CD14-positive monocyte (primary cell): Measurements from ENCODE around the gene CALCOCO2. TPM values are rescaled to one million over a fixed set of nuclear protein-coding genes. Genes with fewer than 3 reads are reported as not detected.

ENCODE experiments used
- DNase-seq, 3 donors: peaks; one replicate each; pipeline ENCODE4 v3.0.0-alpha.2; 2011 to 2022
- H2AFZ ChIP-seq: 2 replicates; pipeline ENCODE4 v1.6.0; 2012; ENCODE audit warnings: mild to moderate bottlenecking, low read depth, low read length, inconsistent platforms; ENCODE audit not compliant: insufficient read depth, poor library complexity, severe bottlenecking
- H3K27ac ChIP-seq, 2 donors: 1 replicate in 1 of 2; 2 replicates in 1 of 2; pipeline ENCODE4 v1.5.1; 2012 to 2013; ENCODE audit warnings: low read length in 2 of 2, control low read depth in 1 of 2, inconsistent platforms in 1 of 2, low read depth in 1 of 2, mild to moderate bottlenecking in 1 of 2
- H3K27me3 ChIP-seq, 2 donors: one replicate each; pipeline versions ENCODE4 v1.6.0 to v1.6.1; 2011 to 2013; ENCODE audit warnings: low read length in 2 of 2; ENCODE audit not compliant: control insufficient read depth in 2 of 2, insufficient read depth in 2 of 2
- H3K36me3 ChIP-seq, 2 donors: replicated peaks in 1 of 2; 1 replicate in 1 of 2; 2 replicates in 1 of 2; pipeline versions ENCODE4 v1.5.1 to v1.6.1; 2012 to 2013; ENCODE audit warnings: low read length in 2 of 2, control low read depth in 1 of 2, inconsistent platforms in 1 of 2, mild to moderate bottlenecking in 1 of 2; ENCODE audit not compliant: insufficient read depth in 2 of 2, control insufficient read depth in 1 of 2
- H3K4me1 ChIP-seq, 2 donors: 1 replicate in 1 of 2; 2 replicates in 1 of 2; pipeline versions ENCODE4 v1.5.1 to v1.6.1; 2012 to 2013; ENCODE audit warnings: low read length in 2 of 2, control low read depth in 1 of 2, inconsistent platforms in 1 of 2, mild to moderate bottlenecking in 1 of 2, moderate library complexity in 1 of 2; ENCODE audit not compliant: insufficient read depth in 2 of 2, control insufficient read depth in 1 of 2
- H3K4me2 ChIP-seq: replicated peaks from 2 replicates; pipeline ENCODE3; 2012; ENCODE audit warnings: low read length, moderate library complexity, mild to moderate bottlenecking; ENCODE audit not compliant: poor library complexity, severe bottlenecking; ENCODE audit errors: extremely low read depth
- H3K4me3 ChIP-seq, 3 experiments: fragments of 200-600 bp in 1 of 3; sonication (generic) in 1 of 3; replicated peaks in 1 of 3; 1 replicate in 2 of 3; 2 replicates in 1 of 3; pipeline ENCODE4 v1.5.1; 2011 to 2013; ENCODE audit warnings: low read length in 3 of 3, mild to moderate bottlenecking in 3 of 3, control low read depth in 2 of 3, low read depth in 2 of 3, inconsistent platforms in 1 of 3, moderate library complexity in 1 of 3
- H3K79me2 ChIP-seq: 2 replicates; pipeline ENCODE4 v1.6.0; 2012; ENCODE audit warnings: mild to moderate bottlenecking, control low read depth, inconsistent platforms, low read length, moderate library complexity; ENCODE audit not compliant: insufficient read depth
- H3K9ac ChIP-seq: 2 replicates; pipeline ENCODE4 v1.6.0; 2017; ENCODE audit warnings: low read length, mild to moderate bottlenecking; ENCODE audit not compliant: insufficient read depth, poor library complexity, severe bottlenecking
- H3K9me3 ChIP-seq, 2 donors: replicated peaks in 1 of 2; 1 replicate in 1 of 2; 2 replicates in 1 of 2; pipeline versions ENCODE4 v1.5.1 to v1.6.1; 2012 to 2013; ENCODE audit warnings: low read length in 2 of 2, control low read depth in 1 of 2; ENCODE audit not compliant: control insufficient read depth in 1 of 2, insufficient read depth in 1 of 2
- H4K20me1 ChIP-seq: 2 replicates; pipeline ENCODE4 v1.6.0; 2012; ENCODE audit warnings: mild to moderate bottlenecking, low read length, control low read depth, moderate library complexity; ENCODE audit not compliant: insufficient read depth
- H3K27ac Mint-ChIP-seq, 7 donors: one replicate each; pipeline ENCODE4 v1.8.0; 2020; ENCODE audit warnings: mild to moderate bottlenecking in 7 of 7, mixed read lengths in 7 of 7, moderate library complexity in 6 of 7, inconsistent platforms in 2 of 7
- H3K27me3 Mint-ChIP-seq, 3 donors: one replicate each; pipeline ENCODE4 v1.8.0; 2021 to 2022; ENCODE audit warnings: low read depth in 3 of 3, mild to moderate bottlenecking in 3 of 3, mixed read lengths in 3 of 3, moderate library complexity in 3 of 3, inconsistent platforms in 1 of 3
- H3K36me3 Mint-ChIP-seq, 2 donors: one replicate each; pipeline ENCODE4 v1.8.0; 2020; ENCODE audit warnings: mixed read lengths in 2 of 2, inconsistent platforms in 1 of 2, mild to moderate bottlenecking in 1 of 2
- H3K4me1 Mint-ChIP-seq: one replicate; pipeline ENCODE4 v1.8.0; 2020; ENCODE audit warnings: mild to moderate bottlenecking, mixed read lengths
- H3K4me3 Mint-ChIP-seq, 2 donors: one replicate each; pipeline ENCODE4 v1.8.0; 2020; ENCODE audit warnings: mild to moderate bottlenecking in 2 of 2, mixed read lengths in 2 of 2, moderate library complexity in 1 of 2
- H3K9me3 Mint-ChIP-seq, 7 donors: one replicate each; pipeline ENCODE4 v1.8.0; 2020 to 2022; ENCODE audit warnings: mixed read lengths in 7 of 7, mild to moderate bottlenecking in 6 of 7, moderate library complexity in 6 of 7, inconsistent platforms in 2 of 7
- WGBS: methylation state at CpG from one replicate; pipeline ENCODE4 v1.1.5; 2013; ENCODE audit warnings: missing lambda C conversion rate; ENCODE audit not compliant: insufficient coverage; 5-methylcytosine and 5-hydroxymethylcytosine counted together
- intact Hi-C, 2 donors: fragments of 100-400 bp; cut with micrococcal nuclease; formaldehyde crosslinking; loops; one replicate each; pipeline versions ENCODE4 v1.15.0 to v1.15.1; 2023
- polyA plus RNA-seq, 3 donors: library from polyadenylated mRNA; depleted of rRNA in 1 of 3; unstranded in 2 of 3; stranded (reverse) in 1 of 3; fragments of 300-500 nt in 2 of 3; fragments of >200 nt in 1 of 3; fragmentation: Illumina TruSeq in 2 of 3; gene quantifications; 1 replicate in 2 of 3; 2 replicates in 1 of 3; pipeline ENCODE4 v1.2.3, GENCODE V29; 2012 to 2021
- TF ChIP-seq, protein P1 (sequence below): fragments of 200-600 bp; IDR thresholded peaks from one replicate; pipeline ENCODE4 v1.8.0; 2022; ENCODE audit warnings: antibody characterized with exemption, mild to moderate bottlenecking

Gene CALCOCO2
- polyA plus RNA-seq, 3 donors, result 87.5 to 280 (median 214) TPM

DNA sequence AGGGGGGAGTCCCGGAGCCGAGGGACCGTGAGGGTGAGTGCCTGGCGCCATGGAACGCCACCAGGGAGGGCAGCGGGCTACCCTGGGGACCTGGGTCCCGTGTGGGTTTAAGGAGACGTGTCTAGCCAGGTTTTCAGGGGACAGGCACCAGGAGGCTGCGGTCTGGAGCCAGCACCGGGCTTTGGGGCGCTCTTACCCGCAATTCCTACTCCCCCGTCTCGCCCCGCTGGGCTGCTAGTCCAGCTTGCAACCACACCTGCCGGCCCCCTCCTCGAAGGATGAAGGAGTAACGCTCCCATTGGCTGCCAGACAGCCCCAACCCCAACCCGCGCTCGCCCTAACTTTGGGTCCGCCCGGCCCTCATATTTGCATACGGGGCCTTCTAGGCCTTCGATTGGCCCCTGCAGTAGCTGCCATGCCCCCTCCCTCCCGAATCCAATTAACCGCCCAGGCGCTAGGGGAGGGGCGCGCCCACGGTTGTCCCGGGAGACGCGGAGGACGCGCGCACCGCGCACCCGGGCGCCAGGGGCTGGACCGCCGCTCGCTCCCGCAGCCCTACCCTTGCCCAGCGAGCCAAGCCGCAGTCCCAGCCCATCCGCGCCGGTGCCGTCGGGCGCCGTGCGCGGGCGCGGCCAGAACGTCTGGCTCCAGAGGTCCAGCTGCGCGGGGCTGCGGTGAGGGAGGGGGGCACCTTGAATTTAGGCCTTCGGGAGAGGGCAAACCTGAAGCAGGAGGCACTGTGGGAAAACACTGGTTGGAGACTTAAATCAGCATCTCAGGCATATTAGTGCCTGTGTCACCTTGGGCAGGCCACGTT lies 13.9 kb upstream of the CALCOCO2 start, which contains the start of gene TTLL6:
Gene TTLL6, minus strand, starts transcription at position 456 of the 817 bp plus-strand sequence. Its CDS starts 157 bp downstream, at position 299.
- no peaks in the 10 kb centered on the region for H3K36me3 ChIP-seq
- TF ChIP-seq, protein P1, sequence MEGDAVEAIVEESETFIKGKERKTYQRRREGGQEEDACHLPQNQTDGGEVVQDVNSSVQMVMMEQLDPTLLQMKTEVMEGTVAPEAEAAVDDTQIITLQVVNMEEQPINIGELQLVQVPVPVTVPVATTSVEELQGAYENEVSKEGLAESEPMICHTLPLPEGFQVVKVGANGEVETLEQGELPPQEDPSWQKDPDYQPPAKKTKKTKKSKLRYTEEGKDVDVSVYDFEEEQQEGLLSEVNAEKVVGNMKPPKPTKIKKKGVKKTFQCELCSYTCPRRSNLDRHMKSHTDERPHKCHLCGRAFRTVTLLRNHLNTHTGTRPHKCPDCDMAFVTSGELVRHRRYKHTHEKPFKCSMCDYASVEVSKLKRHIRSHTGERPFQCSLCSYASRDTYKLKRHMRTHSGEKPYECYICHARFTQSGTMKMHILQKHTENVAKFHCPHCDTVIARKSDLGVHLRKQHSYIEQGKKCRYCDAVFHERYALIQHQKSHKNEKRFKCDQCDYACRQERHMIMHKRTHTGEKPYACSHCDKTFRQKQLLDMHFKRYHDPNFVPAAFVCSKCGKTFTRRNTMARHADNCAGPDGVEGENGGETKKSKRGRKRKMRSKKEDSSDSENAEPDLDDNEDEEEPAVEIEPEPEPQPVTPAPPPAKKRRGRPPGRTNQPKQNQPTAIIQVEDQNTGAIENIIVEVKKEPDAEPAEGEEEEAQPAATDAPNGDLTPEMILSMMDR, result no peak
- H3K27me3 ChIP-seq, result peaks cover 49 to 50% of the 10 kb centered on the region in 2 donors
- Mint-ChIP-seq H3K4me1 (peaks cover 11% of the 10 kb centered on the region), H3K27ac (peak within 1 kb of the TSS in 1 of 7 donors; percentile 72), H3K36me3 (peaks cover 0 to 2% of the 10 kb centered on the region in 2 donors), H3K27me3 (peaks cover 61 to 87% (median 65%) of the 10 kb centered on the region in 3 donors), H3K4me3 (peak within 1 kb of the TSS; percentile 25 to 89), H3K9me3 (peaks cover 0 to 11% (median 6%) of the 10 kb centered on the region in 7 donors)
- no peaks in the 10 kb centered on the region for H4K20me1 ChIP-seq
- H3K4me2 ChIP-seq, result peak within 1 kb of the TSS; percentile 59
- intact Hi-C loops, result loop anchor here in 1 of 2 donors (5.0 kb wide), 1 partner anchor 35 kb away; no protein-coding TSS in a partner anchor
- H3K4me1 ChIP-seq, result peaks cover 10 to 12% of the 10 kb centered on the region in 2 donors
- peak within 1 kb of the TSS in 1 of 3 experiments; percentile 51 for H3K4me3 ChIP-seq
- H3K27ac ChIP-seq, result no peak within 1 kb of the TSS
- no peaks in the 10 kb centered on the region for H3K79me2 ChIP-seq
- peak; percentile 29 to 57 (median 34) for DNase-seq
- H3K9ac ChIP-seq, result no peak within 1 kb of the TSS
- 2% methylated on average over 59 of the region's 64 CpGs for WGBS
- H2AFZ ChIP-seq, result peak within 1 kb of the TSS; percentile 29
- peaks cover 0 to 17% of the 10 kb centered on the region in 2 donors for H3K9me3 ChIP-seq

- DNase-seq, result no peak
- Histone ChIP-seq H3K4me1 (peaks cover 10 to 12% of the 10 kb centered on the region in 2 donors), H3K9me3 (peaks cover 0 to 17% of the 10 kb centered on the region in 2 donors), H3K79me2 (no peaks in the 10 kb centered on the region), H4K20me1 (no peaks in the 10 kb centered on the region), H3K36me3 (no peaks in the 10 kb centered on the region), H3K4me2 (no peak overlapping the region), H3K4me3 (no peak overlapping the region), H3K27me3 (peaks cover 44 to 49% of the 10 kb centered on the region in 2 donors), H2AFZ (no peak overlapping the region), H3K9ac (no peak overlapping the region), H3K27ac (no peak overlapping the region)
- H3K4me1 Mint-ChIP-seq, result peaks cover 11% of the 10 kb centered on the region
- peaks cover 0 to 11% (median 6%) of the 10 kb centered on the region in 7 donors for H3K9me3 Mint-ChIP-seq
- peak overlapping the region in 1 of 2 donors; percentile 78 for H3K4me3 Mint-ChIP-seq
- TF ChIP-seq, protein P1, result no peak
- peak overlapping the region in 1 of 7 donors; percentile 8 for H3K27ac Mint-ChIP-seq
- intact Hi-C loops, result loop anchor here in 1 of 2 donors (5.0 kb wide), 1 partner anchor 34 kb away; no protein-coding TSS in a partner anchor
- H3K27me3 Mint-ChIP-seq, result peaks cover 58 to 92% (median 73%) of the 10 kb centered on the region in 3 donors
- peaks cover 0 to 2% of the 10 kb centered on the region in 2 donors for H3K36me3 Mint-ChIP-seq
- WGBS, result 74% methylated on average over 7 of the region's 9 CpGs
Observed at GRCh38 chr17:48818361-48818841, 12.4 kb upstream of the CALCOCO2 start.
